K562 (cell line): Measurements from ENCODE around the gene GOLT1A. TPM values are rescaled to one million over a fixed set of nuclear protein-coding genes. Genes with fewer than 3 reads are reported as not detected.

Experiments used
- ATAC-seq: fragments of 200-7000 bp; cut with Tn5 transposase; 3 replicates; pipeline ENCODE4 v1.9.1; 2020; ENCODE audit warnings: moderate library complexity
- BruUV-seq: library from RNA; stranded (reverse); fragments of 400-500 nt; replicated peaks from 2 replicates; lab custom pipeline; 2021; lab: Mats Ljungman, UMichigan
- CTCF ChIA-PET: fragments of 300-600 bp; formaldehyde crosslinking; extraction: SDS; loops from one replicate; lab custom pipeline; 2021; ENCODE audit warnings: low intra/inter-chr PET ratio; lab: Yijun Ruan, JAX
- POLR2A ChIA-PET: fragments of 300-600, 350-650 bp; sonication (Branson Sonifier 250); formaldehyde crosslinking; extraction: SDS; loops from one replicate; lab custom pipeline; 2021; ENCODE audit warnings: antibody characterized with exemption, inconsistent platforms; lab: Yijun Ruan, JAX
- DNase-seq, 4 experiments: peaks; one replicate each; pipeline versions ENCODE4 v3.0.0 to v3.0.0-alpha.2; 2011 to 2018; ENCODE audit warnings: low spot score in 3 of 4, mixed read lengths in 3 of 4; ENCODE audit errors: extremely low read depth in 1 of 4
- FAIRE-seq: peaks from 2 replicates; lab custom pipeline; 2011; peaks lifted over from hg19 to GRCh38; lab: Jason Lieb, UNC
- H2AFZ ChIP-seq: 2 replicates; pipeline ENCODE4 v1.6.0; 2011; ENCODE audit warnings: low read depth, low read length, control low read depth, inconsistent platforms
- H3K27ac ChIP-seq: fragments of 200-600 bp; 3 replicates; pipeline ENCODE4 v1.8.0; 2011; ENCODE audit warnings: low read depth, mild to moderate bottlenecking, control low read depth, inconsistent platforms, low read length, moderate library complexity, mixed read lengths; ENCODE audit errors: extremely low read depth
- H3K27me3 ChIP-seq, 2 experiments: fragments of 300-600 bp in 1 of 2; 2 replicates in 1 of 2; 3 replicates in 1 of 2; pipeline versions ENCODE4 v1.6.0 to v1.8.0; 2011; ENCODE audit warnings: inconsistent platforms in 2 of 2, low read length in 2 of 2, mild to moderate bottlenecking in 1 of 2, mixed read lengths in 1 of 2, moderate library complexity in 1 of 2; ENCODE audit not compliant: control insufficient read depth in 2 of 2, insufficient read depth in 2 of 2
- H3K36me3 ChIP-seq: fragments of 300-600 bp; 3 replicates; pipeline ENCODE4 v1.8.0; 2011; ENCODE audit warnings: mild to moderate bottlenecking, low read length, inconsistent platforms; ENCODE audit not compliant: control insufficient read depth, insufficient read depth
- H3K4me1 ChIP-seq, 2 experiments: fragments of 200-600 bp in 1 of 2; replicated peaks in 1 of 2; 2 replicates in 1 of 2; 3 replicates in 1 of 2; pipeline versions ENCODE4 v1.5.1 to v1.8.0; 2011; ENCODE audit warnings: inconsistent platforms in 2 of 2, low read length in 2 of 2, mild to moderate bottlenecking in 1 of 2, mixed read lengths in 1 of 2, moderate library complexity in 1 of 2; ENCODE audit not compliant: control insufficient read depth in 2 of 2, insufficient read depth in 2 of 2
- H3K4me2 ChIP-seq: 2 replicates; pipeline ENCODE4 v1.6.1; 2011; ENCODE audit warnings: low read length, control low read depth, inconsistent platforms, mixed read lengths; ENCODE audit not compliant: insufficient read depth
- H3K4me3 ChIP-seq: fragments of 200-600 bp; sonication (generic), shearing (Covaris generic); 2 replicates; pipeline ENCODE4 v1.5.1; 2016; ENCODE audit warnings: control low read depth, inconsistent platforms
- H3K79me2 ChIP-seq: fragments of 200-600 bp; 3 replicates; pipeline ENCODE4 v1.8.0; 2011; ENCODE audit warnings: low read length, inconsistent platforms; ENCODE audit not compliant: control insufficient read depth, insufficient read depth
- H3K9ac ChIP-seq, 2 experiments: 2 replicates each; pipeline versions ENCODE4 v1.6.0 to v1.6.1; 2011; ENCODE audit warnings: low read depth in 2 of 2, low read length in 2 of 2, control low read depth in 1 of 2, inconsistent platforms in 1 of 2, mild to moderate bottlenecking in 1 of 2, mixed read lengths in 1 of 2; ENCODE audit not compliant: insufficient read depth in 1 of 2
- H3K9me1 ChIP-seq: one replicate; pipeline ENCODE4 v1.6.0; 2011; ENCODE audit warnings: inconsistent platforms, mild to moderate bottlenecking, low read length, moderate library complexity; ENCODE audit not compliant: control insufficient read depth, insufficient read depth
- H3K9me3 ChIP-seq: replicated peaks from 2 replicates; pipeline ENCODE4 v1.5.1; 2011; ENCODE audit warnings: low read depth, low read length, inconsistent platforms; ENCODE audit not compliant: control insufficient read depth, insufficient read depth
- H4K20me1 ChIP-seq: replicated peaks from 2 replicates; pipeline ENCODE4 v1.6.1; 2011; ENCODE audit warnings: low read length, inconsistent platforms, mixed read lengths; ENCODE audit not compliant: control insufficient read depth, insufficient read depth
- ILK ChIP-seq: fragments of 450-650 bp; IDR thresholded peaks from 2 replicates; pipeline ENCODE4 v1.6.1; 2016; ENCODE audit warnings: missing genetic modification characterization, low read depth, mild to moderate bottlenecking, missing compliant biosample characterization, moderate library complexity, borderline replicate concordance
- MCM5 ChIP-seq: fragments of 450-650 bp; IDR thresholded peaks from 2 replicates; pipeline ENCODE4 v1.6.1; 2016; ENCODE audit warnings: low read depth
- WGBS: fragments of 100-300 bp; shearing (Covaris generic); methylation state at CpG from one replicate; pipeline ENCODE4 v1.1.6; 2016; ENCODE audit warnings: low coverage, mixed read lengths; ENCODE audit not compliant: insufficient coverage; ENCODE audit errors: missing lambda C conversion rate; 5-methylcytosine and 5-hydroxymethylcytosine counted together
- in situ Hi-C: fragments of 300-500 bp; cut with MboI; formaldehyde crosslinking; loops from 4 replicates; pipeline ENCODE4 v1.15.0; 2018; ENCODE audit warnings: inconsistent platforms, mixed read lengths
- intact Hi-C: fragments of 100-400 bp; cut with micrococcal nuclease; formaldehyde crosslinking; loops from 2 replicates; pipeline ENCODE4 v1.14.2; 2022
- polyA plus RNA-seq, 8 experiments: library from polyadenylated mRNA; depleted of rRNA in 4 of 8; stranded (reverse) in 5 of 8; unstranded in 3 of 8; fragments of >200 nt; fragmentation: Nextera tagmentation in 2 of 8; fragmentation: Illumina TruSeq in 1 of 8; extraction: Ambion mirVana in 2 of 8; extraction: Trizol in 1 of 8; gene quantifications; 2 replicates each; pipeline versions ENCODE4 v1.2.1 to v1.2.3, GENCODE V29; 2011 to 2014; ENCODE audit warnings: inconsistent platforms in 1 of 8, missing spikeins in 1 of 8
- total RNA-seq, 7 experiments: library from RNA; depleted of rRNA in 6 of 7; stranded (reverse); fragments of >200 nt in 6 of 7; fragmentation: Illumina TruSeq in 2 of 7; extraction: Trizol in 2 of 7; gene quantifications; 2 replicates each; pipeline versions ENCODE4 v1.2.1 to v1.2.3, GENCODE V29; 2011 to 2021; ENCODE audit warnings: low replicate concordance in 1 of 7
- TF ChIP-seq, protein P1 (sequence below): sonication (generic); formaldehyde crosslinking; IDR thresholded peaks from 2 replicates; pipeline ENCODE4 v1.9.0; 2022; ENCODE audit warnings: mild to moderate bottlenecking, missing genetic modification reagents

GOLT1A gene
- total and polyA plus RNA-seq, 9 of the 15 experiments (the other 6 are each of a cell fraction or from before 2014, with no cell fraction given), result not detected

DNA sequence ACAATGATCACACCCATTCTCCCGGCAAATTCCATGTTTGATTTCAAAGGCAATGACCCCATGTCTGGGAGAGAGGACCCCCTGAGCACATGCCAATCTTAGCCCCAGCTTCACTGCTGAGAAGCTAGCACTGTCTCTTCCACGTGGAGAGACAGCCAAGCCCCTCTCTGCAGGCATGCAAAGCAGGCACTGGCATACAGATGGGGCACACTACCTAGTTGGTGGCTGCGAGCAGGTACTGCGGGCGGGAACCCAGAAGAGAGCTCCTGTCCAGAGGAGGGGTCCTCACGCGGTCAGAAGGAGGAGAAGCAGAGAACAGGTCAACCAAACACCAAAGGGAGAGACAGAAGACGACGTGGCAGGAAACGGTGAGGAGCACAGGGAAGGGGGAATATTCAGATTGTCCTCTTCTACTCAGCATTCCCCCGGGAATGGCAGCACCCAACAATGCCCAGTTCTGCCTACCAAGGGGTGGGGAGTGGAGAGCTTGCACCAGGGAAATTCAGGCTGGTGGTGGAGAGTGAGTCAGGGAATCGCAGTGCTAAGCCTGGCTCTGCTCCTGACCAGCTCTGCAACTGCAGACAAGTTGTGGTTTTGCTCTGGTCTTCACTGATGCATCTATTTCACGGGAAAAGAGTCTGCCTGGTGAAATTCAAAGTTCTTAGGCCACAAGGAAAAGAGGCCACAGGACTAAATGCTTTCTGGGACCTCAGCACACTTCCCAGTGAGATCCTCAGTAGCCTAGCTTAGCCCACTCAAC is 48.1 kb upstream of the GOLT1A start:
- Histone ChIP-seq H3K4me1 (peaks cover 0 to 7% of the 10 kb centered on the region in 2 experiments; a peak in 2 of 5 replicates), H4K20me1 (peaks cover 14% of the 10 kb centered on the region; the same call in 1 of the 2 replicates), H3K9me3 (no peaks in the 10 kb centered on the region), H3K9ac (no peak overlapping the region), H2AFZ (no peak overlapping the region), H3K9me1 (no peaks in the 10 kb centered on the region), H3K27ac (no peak overlapping the region), H3K27me3 (peaks cover 39 to 85% of the 10 kb centered on the region in 2 experiments; a peak in 4 of 5 replicates), H3K36me3 (no peaks in the 10 kb centered on the region), H3K4me3 (no peak overlapping the region), H3K79me2 (no peaks in the 10 kb centered on the region), H3K4me2 (no peak overlapping the region)
- peak; percentile 70 for FAIRE-seq
- WGBS, result 1% methylated on average over 13 of the region's 13 CpGs
- ATAC-seq, result no peak
- in situ Hi-C loops, result no loop called here
- no peak for DNase-seq
- TF ChIP-seq, protein P1, sequence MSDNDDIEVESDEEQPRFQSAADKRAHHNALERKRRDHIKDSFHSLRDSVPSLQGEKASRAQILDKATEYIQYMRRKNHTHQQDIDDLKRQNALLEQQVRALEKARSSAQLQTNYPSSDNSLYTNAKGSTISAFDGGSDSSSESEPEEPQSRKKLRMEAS, result peak; percentile 17; the same call in 1 of the 2 replicates
- no peak for TF ChIP-seq ILK (tag)
- intact Hi-C loops, result no loop called here
- POLR2A ChIA-PET, result interaction anchor here (0.8 kb wide), 1 partner anchor 8 kb away, joined by 4 read pairs; no protein-coding TSS in a partner anchor
- CTCF ChIA-PET, result no interaction called here
- BruUV-seq, result no TSS peak

GRCh38 chr1:204261266-204261665 is 47.5 kb upstream of the GOLT1A start:
- no peak for FAIRE-seq
- Histone ChIP-seq H3K36me3 (no peaks in the 10 kb centered on the region), H3K4me3 (no peak overlapping the region), H4K20me1 (peaks cover 14% of the 10 kb centered on the region; the same call in 1 of the 2 replicates), H3K4me2 (no peak overlapping the region), H3K9me1 (no peaks in the 10 kb centered on the region), H3K27ac (no peak overlapping the region), H3K9ac (no peak overlapping the region), H3K27me3 (peaks cover 44 to 86% of the 10 kb centered on the region in 2 experiments; a peak in 4 of 5 replicates), H3K9me3 (no peaks in the 10 kb centered on the region), H3K79me2 (no peaks in the 10 kb centered on the region), H2AFZ (no peak overlapping the region), H3K4me1 (peaks cover 0 to 7% of the 10 kb centered on the region in 2 experiments; a peak in 2 of 5 replicates)
- ChIA-PET POLR2A (no interaction called here), CTCF (no interaction called here)
- no TSS peak for BruUV-seq
- in situ Hi-C loops (no loop called here), intact Hi-C loops (no loop called here)
- 9% methylated on average over 12 of the region's 12 CpGs for WGBS
- ATAC-seq, result no peak
- DNase-seq, result no peak
- no peak for TF ChIP-seq MCM5
